Activated naive CD4-positive, alpha-beta T cell treated with anti-CD3 and anti-CD28 coated beads, Interleukin-2, amount 50 U/mL, for 16 hours (primary cell): ENCODE results near the gene CDS2.

Source experiments
- DNase-seq: peaks from one replicate; pipeline ENCODE4 v3.0.0-alpha.2; 2020

CDS2 gene

GRCh38 chr20:5216663-5217062 lies 89.9 kb downstream of the CDS2 start:
- DNase-seq, result no peak

GRCh38 chr20:5217616-5218015 lies 90.8 kb downstream of the CDS2 start:
- no peak for DNase-seq

- DNase-seq, result no peak
Measured at GRCh38 chr20:5220321-5221060, 93.7 kb downstream of the CDS2 start.

- no peak for DNase-seq
Measured at GRCh38 chr20:5221061-5221430, 94.2 kb downstream of the CDS2 start.

GRCh38 chr20:5222919-5223634 lies 96.3 kb downstream of the CDS2 start:
- DNase-seq, result peak; percentile 47

- DNase-seq, result no peak
Measured at GRCh38 chr20:5230544-5230943, 103.7 kb downstream of the CDS2 start.

- no peak for DNase-seq
Measured at GRCh38 chr20:5234158-5234557, 107.3 kb downstream of the CDS2 start.

GRCh38 chr20:5234978-5235377 lies 108.2 kb downstream of the CDS2 start:
- no peak for DNase-seq
